Stimulated activated naive CD8-positive, alpha-beta T cell treated with anti-CD3 and anti-CD28 coated beads, Interleukin-15, Interleukin-2, amounts not matched to agents 100 U/mL and 50 U/mL, for 24 hours (primary cell): ENCODE measurements around the gene HNRNPM.

Experiments
- ATAC-seq: fragments of 150-1000 bp; cut with Tn5 transposase; one replicate; pipeline ENCODE4 v1.10.0; 2021
- DNase-seq: peaks from one replicate; pipeline ENCODE4 v3.0.0; 2021

The HNRNPM gene

GRCh38 chr19:8460516-8461298 is 15.9 kb downstream of the HNRNPM start:
- no peak for ATAC-seq

GRCh38 chr19:8461376-8461775 is 16.6 kb downstream of the HNRNPM start:
- no peak for DNase-seq
- ATAC-seq, result no peak

More at GRCh38 chr19:8460516-8461298, 15.9 kb downstream of the HNRNPM start:
- no peak for DNase-seq

GRCh38 chr19:8461891-8462290 is 17.1 kb downstream of the HNRNPM start:
- no peak for ATAC-seq
- DNase-seq, result no peak

- DNase-seq (no peak), ATAC-seq (no peak)
Measured at GRCh38 chr19:8462571-8462970, 17.8 kb downstream of the HNRNPM start.

- DNase-seq, result no peak
- ATAC-seq, result no peak
Measured at GRCh38 chr19:8463365-8463764, 18.6 kb downstream of the HNRNPM start.

GRCh38 chr19:8466018-8466417 is 21.2 kb downstream of the HNRNPM start:
- no peak for DNase-seq
- ATAC-seq, result no peak

GRCh38 chr19:8468124-8468523 is 23.3 kb downstream of the HNRNPM start:
- DNase-seq, result no peak
- no peak for ATAC-seq

- no peak for ATAC-seq
- no peak for DNase-seq
Measured at GRCh38 chr19:8468761-8469373, 24.1 kb downstream of the HNRNPM start.

GRCh38 chr19:8469613-8470368 is 25.0 kb downstream of the HNRNPM start:
- no peak for ATAC-seq
- DNase-seq, result no peak

- no peak for DNase-seq
- no peak for ATAC-seq
Measured at GRCh38 chr19:8473648-8474476, 29.1 kb downstream of the HNRNPM start.

- ATAC-seq (no peak), DNase-seq (no peak)
Measured at GRCh38 chr19:8475005-8475404, 30.2 kb downstream of the HNRNPM start.

- DNase-seq, result no peak
- no peak for ATAC-seq
Measured at GRCh38 chr19:8476524-8476923, 31.7 kb downstream of the HNRNPM start.

- ATAC-seq, result peak; percentile 41
Measured at GRCh38 chr19:8477889-8478288, 33.1 kb downstream of the HNRNPM start.

GRCh38 chr19:8478598-8478997 is 33.8 kb downstream of the HNRNPM start:
- no peak for DNase-seq
- no peak for ATAC-seq

More at GRCh38 chr19:8477889-8478288, 33.1 kb downstream of the HNRNPM start:
- DNase-seq, result no peak

- DNase-seq (no peak), ATAC-seq (no peak)
Measured at GRCh38 chr19:8481201-8481600, 36.4 kb downstream of the HNRNPM start.

GRCh38 chr19:8481616-8482015 is 36.8 kb downstream of the HNRNPM start:
- ATAC-seq, result no peak
- DNase-seq, result no peak

GRCh38 chr19:8482696-8483095 is 37.9 kb downstream of the HNRNPM start:
- no peak for ATAC-seq
- DNase-seq, result no peak

- DNase-seq, result no peak
Measured at GRCh38 chr19:8483165-8483564, 38.4 kb downstream of the HNRNPM start.

GRCh38 chr19:8484331-8484894 is 39.6 kb downstream of the HNRNPM start:
- no peak for DNase-seq
- ATAC-seq, result no peak

More at GRCh38 chr19:8483165-8483564, 38.4 kb downstream of the HNRNPM start:
- no peak for ATAC-seq

GRCh38 chr19:8485561-8486371 is 41.0 kb downstream of the HNRNPM start:
- ATAC-seq, result no peak
- DNase-seq, result no peak

GRCh38 chr19:8486661-8487136 is 41.9 kb downstream of the HNRNPM start:
- DNase-seq, result no peak
- ATAC-seq, result no peak
